Measurements from ENCODE around the gene TBC1D22A.

The TBC1D22A gene

DNA sequence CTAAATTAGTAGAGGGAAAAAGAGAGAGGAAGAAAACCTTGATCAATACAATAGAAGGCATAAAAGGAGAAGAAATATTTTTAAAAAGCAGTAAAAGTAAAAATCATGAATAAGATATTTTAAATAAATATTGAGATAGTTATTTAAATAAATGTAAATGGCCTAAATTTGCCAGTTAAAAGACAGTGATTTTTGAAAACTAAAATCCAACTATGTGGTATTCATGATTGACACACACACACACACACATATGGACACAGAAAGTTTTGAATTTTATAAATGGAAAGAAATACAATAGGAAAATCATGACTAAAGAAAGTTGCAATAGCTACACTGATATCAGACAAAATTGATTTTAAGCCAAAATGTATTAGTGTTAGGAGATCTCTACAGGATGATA lies 313.1 kb downstream of the TBC1D22A start:
- Histone ChIP-seq H3K36me3 (replicated peaks; ENCODE audit: insufficient read depth, low read length) (no peaks in the 10 kb centered on the region), H2AFZ (ENCODE audit: low read length) (no peak overlapping the region), H3K4me3 (ENCODE audit: low read length) (no peak overlapping the region), H3K9me3 (replicated peaks; ENCODE audit: insufficient read depth, low read length) (no peaks in the 10 kb centered on the region), H3K9ac (ENCODE audit: low read length) (no peak overlapping the region), H4K20me1 (ENCODE audit: insufficient read depth, low read length) (no peaks in the 10 kb centered on the region), H3F3A (ENCODE audit: insufficient read depth, low read length) (no peaks in the 10 kb centered on the region), H3K9me2 (replicated peaks; ENCODE audit: insufficient read depth, low read length) (no peaks in the 10 kb centered on the region), H3K27me3 (replicated peaks; ENCODE audit: insufficient read depth, low read length) (no peaks in the 10 kb centered on the region), H3K4me2 (ENCODE audit: low read depth, low read length) (no peak overlapping the region), H3K4me1 (ENCODE audit: low read length) (no peaks in the 10 kb centered on the region), H3K27ac (ENCODE audit: low read length) (no peak overlapping the region), H3K79me2 (ENCODE audit: low read length) (no peaks in the 10 kb centered on the region)
- TF ChIP-seq EZH2phosphoT487 (IDR thresholded peaks at IDR 0.05; ENCODE audit: low read length) (no peak), EZH2 (optimal IDR thresholded peaks at IDR 0.05; ENCODE audit: low read depth, low read length) (no peak)
- TF ChIP-seq, protein P1, sequence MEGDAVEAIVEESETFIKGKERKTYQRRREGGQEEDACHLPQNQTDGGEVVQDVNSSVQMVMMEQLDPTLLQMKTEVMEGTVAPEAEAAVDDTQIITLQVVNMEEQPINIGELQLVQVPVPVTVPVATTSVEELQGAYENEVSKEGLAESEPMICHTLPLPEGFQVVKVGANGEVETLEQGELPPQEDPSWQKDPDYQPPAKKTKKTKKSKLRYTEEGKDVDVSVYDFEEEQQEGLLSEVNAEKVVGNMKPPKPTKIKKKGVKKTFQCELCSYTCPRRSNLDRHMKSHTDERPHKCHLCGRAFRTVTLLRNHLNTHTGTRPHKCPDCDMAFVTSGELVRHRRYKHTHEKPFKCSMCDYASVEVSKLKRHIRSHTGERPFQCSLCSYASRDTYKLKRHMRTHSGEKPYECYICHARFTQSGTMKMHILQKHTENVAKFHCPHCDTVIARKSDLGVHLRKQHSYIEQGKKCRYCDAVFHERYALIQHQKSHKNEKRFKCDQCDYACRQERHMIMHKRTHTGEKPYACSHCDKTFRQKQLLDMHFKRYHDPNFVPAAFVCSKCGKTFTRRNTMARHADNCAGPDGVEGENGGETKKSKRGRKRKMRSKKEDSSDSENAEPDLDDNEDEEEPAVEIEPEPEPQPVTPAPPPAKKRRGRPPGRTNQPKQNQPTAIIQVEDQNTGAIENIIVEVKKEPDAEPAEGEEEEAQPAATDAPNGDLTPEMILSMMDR (IDR thresholded peaks at IDR 0.05; ENCODE audit: low read length) = no peak
- DNase-seq = no peak

DNA sequence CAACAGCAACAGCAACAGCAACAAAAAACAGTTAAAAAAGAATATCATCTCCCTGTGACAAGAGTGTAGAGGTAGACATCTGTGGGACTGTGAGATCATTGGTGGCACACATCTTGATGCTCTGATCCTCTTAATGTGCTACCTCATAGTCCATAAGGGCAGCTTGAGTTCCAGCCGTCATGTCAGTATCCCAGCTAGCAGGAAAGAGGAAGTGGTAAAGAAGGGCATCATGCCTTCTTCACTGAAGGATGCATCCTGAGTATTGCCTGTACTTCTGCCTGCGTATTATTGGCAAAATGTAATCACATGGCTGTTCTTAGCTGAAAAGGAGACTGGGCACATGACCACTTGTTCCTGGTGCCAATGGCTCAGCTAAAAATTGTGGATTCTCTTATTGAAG lies 314.3 kb downstream of the TBC1D22A start:
- Histone ChIP-seq H3K27me3 (replicated peaks; ENCODE audit: insufficient read depth, low read length) (no peaks in the 10 kb centered on the region), H2AFZ (ENCODE audit: low read length) (no peak overlapping the region), H3K4me2 (ENCODE audit: low read depth, low read length) (no peak overlapping the region), H3K9me3 (replicated peaks; ENCODE audit: insufficient read depth, low read length) (no peaks in the 10 kb centered on the region), H3K27ac (ENCODE audit: low read length) (no peak overlapping the region), H3K36me3 (replicated peaks; ENCODE audit: insufficient read depth, low read length) (no peaks in the 10 kb centered on the region), H3F3A (ENCODE audit: insufficient read depth, low read length) (no peaks in the 10 kb centered on the region), H3K9me2 (replicated peaks; ENCODE audit: insufficient read depth, low read length) (no peaks in the 10 kb centered on the region), H4K20me1 (ENCODE audit: insufficient read depth, low read length) (no peaks in the 10 kb centered on the region), H3K4me3 (ENCODE audit: low read length) (no peak overlapping the region), H3K79me2 (ENCODE audit: low read length) (no peaks in the 10 kb centered on the region), H3K4me1 (ENCODE audit: low read length) (no peaks in the 10 kb centered on the region), H3K9ac (ENCODE audit: low read length) (no peak overlapping the region)
- TF ChIP-seq EZH2phosphoT487 (IDR thresholded peaks at IDR 0.05; ENCODE audit: low read length) (no peak), EZH2 (optimal IDR thresholded peaks at IDR 0.05; ENCODE audit: low read depth, low read length) (no peak)
- TF ChIP-seq, protein P1 (IDR thresholded peaks at IDR 0.05; ENCODE audit: low read length) = no peak
- no peak for DNase-seq

DNA sequence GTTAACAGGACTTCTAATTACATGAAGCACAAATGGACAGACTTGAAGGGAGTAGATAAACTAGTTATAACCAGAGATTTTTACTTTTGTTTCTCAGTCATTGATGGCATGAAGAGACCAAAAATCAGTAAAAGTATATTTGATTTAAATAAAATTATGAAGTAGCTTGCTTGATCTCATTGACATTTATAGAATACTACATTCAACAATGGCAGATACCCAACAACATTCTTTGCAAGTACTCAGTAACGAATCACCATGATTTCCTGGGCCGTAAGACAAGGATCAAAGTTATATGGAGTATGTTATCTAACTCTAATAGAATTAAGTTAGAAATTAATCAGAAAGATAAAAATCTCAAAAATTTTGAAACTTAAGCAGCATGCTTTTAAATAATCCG lies 317.6 kb downstream of the TBC1D22A start:
- Histone ChIP-seq H3K36me3 (replicated peaks; ENCODE audit: insufficient read depth, low read length) (no peaks in the 10 kb centered on the region), H3K27ac (ENCODE audit: low read length) (no peak overlapping the region), H3K27me3 (replicated peaks; ENCODE audit: insufficient read depth, low read length) (no peaks in the 10 kb centered on the region), H4K20me1 (ENCODE audit: insufficient read depth, low read length) (no peaks in the 10 kb centered on the region), H3F3A (ENCODE audit: insufficient read depth, low read length) (no peaks in the 10 kb centered on the region), H3K9me3 (replicated peaks; ENCODE audit: insufficient read depth, low read length) (no peaks in the 10 kb centered on the region), H3K79me2 (ENCODE audit: low read length) (no peaks in the 10 kb centered on the region), H3K4me3 (ENCODE audit: low read length) (no peak overlapping the region), H3K9ac (ENCODE audit: low read length) (no peak overlapping the region), H3K9me2 (replicated peaks; ENCODE audit: insufficient read depth, low read length) (no peaks in the 10 kb centered on the region), H2AFZ (ENCODE audit: low read length) (no peak overlapping the region), H3K4me1 (ENCODE audit: low read length) (no peaks in the 10 kb centered on the region), H3K4me2 (ENCODE audit: low read depth, low read length) (no peak overlapping the region)
- DNase-seq = no peak
- TF ChIP-seq EZH2 (optimal IDR thresholded peaks at IDR 0.05; ENCODE audit: low read depth, low read length) = no peak
- TF ChIP-seq, protein P1 (IDR thresholded peaks at IDR 0.05; ENCODE audit: low read length) = no peak
- TF ChIP-seq EZH2phosphoT487 (IDR thresholded peaks at IDR 0.05; ENCODE audit: low read length) = no peak
